K562 (cell line): ENCODE data around the gene FAM149B1. TPM values are rescaled to one million over a fixed set of nuclear protein-coding genes. Genes with fewer than 3 reads are reported as not detected.
A peak's percentile ranks its signal among the peaks of the same experiment; 100 is the strongest.

Experiments used
- MBD2 ChIP-seq: sonication (generic); IDR thresholded peaks from 2 replicates; pipeline ENCODE4 v1.6.1; 2016; ENCODE audit warnings: low read depth, borderline replicate concordance
- NEUROD1 ChIP-seq: fragments of 150-350 bp; IDR thresholded peaks from 2 replicates; pipeline ENCODE4 v1.6.1; 2014; ENCODE audit warnings: borderline replicate concordance, low read length, low read depth; ENCODE audit not compliant: partially characterized antibody
- RAD21 ChIP-seq, 2 experiments: fragments of 250-450 bp in 1 of 2; fragments of 450-650 bp in 1 of 2; sonication (Bioruptor Pico) in 1 of 2; formaldehyde crosslinking in 1 of 2; IDR thresholded peaks in 1 of 2; conservative IDR thresholded peaks in 1 of 2; 2 replicates each; pipeline versions ENCODE4 v1.4.0 to v1.8.0; 2020 to 2022; ENCODE audit warnings: mild to moderate bottlenecking in 2 of 2, moderate library complexity in 1 of 2
- RBBP5 ChIP-seq: fragments of 200-600 bp; sonication (generic); IDR thresholded peaks from 2 replicates; pipeline ENCODE4 v1.6.1; 2012; ENCODE audit warnings: borderline replicate concordance, mild to moderate bottlenecking, low read length, control low read depth, inconsistent platforms; ENCODE audit not compliant: insufficient read depth, poor library complexity, severe bottlenecking
- SRF ChIP-seq, 2 experiments: fragments of 250-450, 450-650 bp in 1 of 2; sonication (Bioruptor Pico) in 1 of 2; sonication (generic) in 1 of 2; formaldehyde crosslinking; IDR thresholded peaks; 2 replicates each; pipeline versions ENCODE4 v1.5.0 to v1.5.1; 2020 to 2022; ENCODE audit warnings: mild to moderate bottlenecking in 1 of 2, missing genetic modification reagents in 1 of 2
- U2AF1 ChIP-seq: fragments of 200-400 bp; formaldehyde crosslinking; optimal IDR thresholded peaks from 2 replicates; pipeline ENCODE3; 2017; ENCODE audit warnings: mild to moderate bottlenecking, low read depth, low read length, moderate library complexity
- ZNF232 ChIP-seq: sonication (generic); formaldehyde crosslinking; IDR thresholded peaks from 2 replicates; pipeline ENCODE4 v1.8.0; 2022; ENCODE audit warnings: mild to moderate bottlenecking, missing genetic modification reagents
- polyA plus RNA-seq, 8 experiments: library from polyadenylated mRNA; depleted of rRNA in 4 of 8; stranded (reverse) in 5 of 8; unstranded in 3 of 8; fragments of >200 nt; fragmentation: Nextera tagmentation in 2 of 8; fragmentation: Illumina TruSeq in 1 of 8; extraction: Ambion mirVana in 2 of 8; extraction: Trizol in 1 of 8; gene quantifications; 2 replicates each; pipeline versions ENCODE4 v1.2.1 to v1.2.3, GENCODE V29; 2011 to 2014; ENCODE audit warnings: inconsistent platforms in 1 of 8, missing spikeins in 1 of 8
- total RNA-seq, 7 experiments: library from RNA; depleted of rRNA in 6 of 7; stranded (reverse); fragments of >200 nt in 6 of 7; fragmentation: Illumina TruSeq in 2 of 7; extraction: Trizol in 2 of 7; gene quantifications; 2 replicates each; pipeline versions ENCODE4 v1.2.1 to v1.2.3, GENCODE V29; 2011 to 2021; ENCODE audit warnings: low replicate concordance in 1 of 7
- TF ChIP-seq, protein P1 (sequence below): sonication (generic); formaldehyde crosslinking; IDR thresholded peaks from 2 replicates; pipeline ENCODE4 v1.8.1; 2023; ENCODE audit warnings: mild to moderate bottlenecking, missing genetic modification reagents, moderate library complexity
- TF ChIP-seq, protein P2 (sequence below): sonication (generic); formaldehyde crosslinking; IDR thresholded peaks from 2 replicates; pipeline ENCODE4 v1.8.1; 2023; ENCODE audit warnings: mild to moderate bottlenecking, missing genetic modification reagents
- TF ChIP-seq, protein P3 (sequence below), 3 experiments: fragments of 200-800 bp in 1 of 3; fragments of 250-450 bp in 1 of 3; fragments of 450-650 bp in 1 of 3; sonication (Bioruptor Pico) in 1 of 3; sonication (Bioruptor generic) in 1 of 3; formaldehyde crosslinking in 1 of 3; IDR thresholded peaks; 2 replicates each; pipeline versions ENCODE4 v1.6.1 to v1.8.0; 2016 to 2022; ENCODE audit warnings: mild to moderate bottlenecking in 2 of 3, missing genetic modification characterization in 2 of 3, missing compliant biosample characterization in 1 of 3, moderate library complexity in 1 of 3
- TF ChIP-seq, protein P4 (sequence below): fragments of 250-450 bp; sonication (Bioruptor Pico); IDR thresholded peaks from 2 replicates; pipeline ENCODE4 v1.5.0; 2021
- TF ChIP-seq, protein P5 (sequence below): sonication (generic); formaldehyde crosslinking; IDR thresholded peaks from 2 replicates; pipeline ENCODE4 v1.8.1; 2023; ENCODE audit warnings: mild to moderate bottlenecking, missing genetic modification reagents
- TF ChIP-seq, protein P6 (sequence below): fragments of 450-650 bp; IDR thresholded peaks from 2 replicates; pipeline ENCODE4 v1.6.1; 2018; ENCODE audit warnings: mild to moderate bottlenecking, low read depth; ENCODE audit not compliant: partially characterized antibody

The FAM149B1 gene
- total and polyA plus RNA-seq, 9 of the 15 experiments (the other 6 are each of a cell fraction or from before 2014, with no cell fraction given), result 4.2 to 18.5 (median 9.3) TPM

DNA sequence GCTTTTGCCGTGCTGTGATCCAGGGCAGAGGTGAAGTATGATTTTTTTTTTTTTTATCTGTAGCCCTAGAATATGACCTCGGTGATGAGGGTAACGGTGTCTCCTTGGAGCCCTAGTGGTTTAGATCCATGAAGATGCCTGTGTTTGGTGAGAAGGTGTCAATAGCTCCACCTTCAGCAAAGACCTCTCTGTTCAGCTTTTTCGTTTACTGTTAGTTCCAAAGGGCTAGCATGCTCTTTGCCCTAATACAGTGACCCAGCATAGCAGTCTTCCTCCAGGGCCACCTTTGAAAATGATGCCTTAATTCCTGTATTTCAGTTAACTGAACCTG, 85.3 kb downstream of the FAM149B1 start (continued):
- peak in 1 of 2 experiments; percentile 25; a peak in 1 of 4 replicates for TF ChIP-seq RAD21 (CRISPR knock-in tag; conservative IDR thresholded peaks at IDR 0.05 in 1 of 2, IDR thresholded peaks at IDR 0.05 in 1 of 2)
- TF ChIP-seq U2AF1, result no peak
- TF ChIP-seq ZNF232 (CRISPR knock-in tag), result no peak
- TF ChIP-seq, protein P1, sequence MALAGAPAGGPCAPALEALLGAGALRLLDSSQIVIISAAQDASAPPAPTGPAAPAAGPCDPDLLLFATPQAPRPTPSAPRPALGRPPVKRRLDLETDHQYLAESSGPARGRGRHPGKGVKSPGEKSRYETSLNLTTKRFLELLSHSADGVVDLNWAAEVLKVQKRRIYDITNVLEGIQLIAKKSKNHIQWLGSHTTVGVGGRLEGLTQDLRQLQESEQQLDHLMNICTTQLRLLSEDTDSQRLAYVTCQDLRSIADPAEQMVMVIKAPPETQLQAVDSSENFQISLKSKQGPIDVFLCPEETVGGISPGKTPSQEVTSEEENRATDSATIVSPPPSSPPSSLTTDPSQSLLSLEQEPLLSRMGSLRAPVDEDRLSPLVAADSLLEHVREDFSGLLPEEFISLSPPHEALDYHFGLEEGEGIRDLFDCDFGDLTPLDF (CRISPR knock-in tag), result no peak
- no peak for TF ChIP-seq MBD2
- TF ChIP-seq, protein P2, sequence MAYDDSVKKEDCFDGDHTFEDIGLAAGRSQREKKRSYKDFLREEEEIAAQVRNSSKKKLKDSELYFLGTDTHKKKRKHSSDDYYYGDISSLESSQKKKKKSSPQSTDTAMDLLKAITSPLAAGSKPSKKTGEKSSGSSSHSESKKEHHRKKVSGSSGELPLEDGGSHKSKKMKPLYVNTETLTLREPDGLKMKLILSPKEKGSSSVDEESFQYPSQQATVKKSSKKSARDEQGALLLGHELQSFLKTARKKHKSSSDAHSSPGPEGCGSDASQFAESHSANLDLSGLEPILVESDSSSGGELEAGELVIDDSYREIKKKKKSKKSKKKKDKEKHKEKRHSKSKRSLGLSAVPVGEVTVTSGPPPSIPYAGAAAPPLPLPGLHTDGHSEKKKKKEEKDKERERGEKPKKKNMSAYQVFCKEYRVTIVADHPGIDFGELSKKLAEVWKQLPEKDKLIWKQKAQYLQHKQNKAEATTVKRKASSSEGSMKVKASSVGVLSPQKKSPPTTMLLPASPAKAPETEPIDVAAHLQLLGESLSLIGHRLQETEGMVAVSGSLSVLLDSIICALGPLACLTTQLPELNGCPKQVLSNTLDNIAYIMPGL (CRISPR knock-in tag), result no peak
- TF ChIP-seq, protein P3, sequence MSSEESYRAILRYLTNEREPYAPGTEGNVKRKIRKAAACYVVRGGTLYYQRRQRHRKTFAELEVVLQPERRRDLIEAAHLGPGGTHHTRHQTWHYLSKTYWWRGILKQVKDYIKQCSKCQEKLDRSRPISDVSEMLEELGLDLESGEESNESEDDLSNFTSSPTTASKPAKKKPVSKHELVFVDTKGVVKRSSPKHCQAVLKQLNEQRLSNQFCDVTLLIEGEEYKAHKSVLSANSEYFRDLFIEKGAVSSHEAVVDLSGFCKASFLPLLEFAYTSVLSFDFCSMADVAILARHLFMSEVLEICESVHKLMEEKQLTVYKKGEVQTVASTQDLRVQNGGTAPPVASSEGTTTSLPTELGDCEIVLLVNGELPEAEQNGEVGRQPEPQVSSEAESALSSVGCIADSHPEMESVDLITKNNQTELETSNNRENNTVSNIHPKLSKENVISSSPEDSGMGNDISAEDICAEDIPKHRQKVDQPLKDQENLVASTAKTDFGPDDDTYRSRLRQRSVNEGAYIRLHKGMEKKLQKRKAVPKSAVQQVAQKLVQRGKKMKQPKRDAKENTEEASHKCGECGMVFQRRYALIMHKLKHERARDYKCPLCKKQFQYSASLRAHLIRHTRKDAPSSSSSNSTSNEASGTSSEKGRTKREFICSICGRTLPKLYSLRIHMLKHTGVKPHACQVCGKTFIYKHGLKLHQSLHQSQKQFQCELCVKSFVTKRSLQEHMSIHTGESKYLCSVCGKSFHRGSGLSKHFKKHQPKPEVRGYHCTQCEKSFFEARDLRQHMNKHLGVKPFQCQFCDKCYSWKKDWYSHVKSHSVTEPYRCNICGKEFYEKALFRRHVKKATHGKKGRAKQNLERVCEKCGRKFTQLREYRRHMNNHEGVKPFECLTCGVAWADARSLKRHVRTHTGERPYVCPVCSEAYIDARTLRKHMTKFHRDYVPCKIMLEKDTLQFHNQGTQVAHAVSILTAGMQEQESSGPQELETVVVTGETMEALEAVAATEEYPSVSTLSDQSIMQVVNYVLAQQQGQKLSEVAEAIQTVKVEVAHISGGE (CRISPR knock-in tag; IDR thresholded peaks at IDR 0.05), result no peak
- TF ChIP-seq, protein P4, sequence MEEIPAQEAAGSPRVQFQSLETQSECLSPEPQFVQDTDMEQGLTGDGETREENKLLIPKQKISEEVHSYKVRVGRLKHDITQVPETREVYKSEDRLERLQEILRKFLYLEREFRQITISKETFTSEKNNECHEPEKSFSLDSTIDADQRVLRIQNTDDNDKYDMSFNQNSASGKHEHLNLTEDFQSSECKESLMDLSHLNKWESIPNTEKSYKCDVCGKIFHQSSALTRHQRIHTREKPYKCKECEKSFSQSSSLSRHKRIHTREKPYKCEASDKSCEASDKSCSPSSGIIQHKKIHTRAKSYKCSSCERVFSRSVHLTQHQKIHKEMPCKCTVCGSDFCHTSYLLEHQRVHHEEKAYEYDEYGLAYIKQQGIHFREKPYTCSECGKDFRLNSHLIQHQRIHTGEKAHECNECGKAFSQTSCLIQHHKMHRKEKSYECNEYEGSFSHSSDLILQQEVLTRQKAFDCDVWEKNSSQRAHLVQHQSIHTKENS, result no peak
- TF ChIP-seq NEUROD1, result no peak
- TF ChIP-seq SRF (CRISPR knock-in tag; IDR thresholded peaks at IDR 0.05), result 0 out of 4 replicates have a peak, but pooled peaks of 1 of the 2 experiments have one; percentile 29
- TF ChIP-seq, protein P5, sequence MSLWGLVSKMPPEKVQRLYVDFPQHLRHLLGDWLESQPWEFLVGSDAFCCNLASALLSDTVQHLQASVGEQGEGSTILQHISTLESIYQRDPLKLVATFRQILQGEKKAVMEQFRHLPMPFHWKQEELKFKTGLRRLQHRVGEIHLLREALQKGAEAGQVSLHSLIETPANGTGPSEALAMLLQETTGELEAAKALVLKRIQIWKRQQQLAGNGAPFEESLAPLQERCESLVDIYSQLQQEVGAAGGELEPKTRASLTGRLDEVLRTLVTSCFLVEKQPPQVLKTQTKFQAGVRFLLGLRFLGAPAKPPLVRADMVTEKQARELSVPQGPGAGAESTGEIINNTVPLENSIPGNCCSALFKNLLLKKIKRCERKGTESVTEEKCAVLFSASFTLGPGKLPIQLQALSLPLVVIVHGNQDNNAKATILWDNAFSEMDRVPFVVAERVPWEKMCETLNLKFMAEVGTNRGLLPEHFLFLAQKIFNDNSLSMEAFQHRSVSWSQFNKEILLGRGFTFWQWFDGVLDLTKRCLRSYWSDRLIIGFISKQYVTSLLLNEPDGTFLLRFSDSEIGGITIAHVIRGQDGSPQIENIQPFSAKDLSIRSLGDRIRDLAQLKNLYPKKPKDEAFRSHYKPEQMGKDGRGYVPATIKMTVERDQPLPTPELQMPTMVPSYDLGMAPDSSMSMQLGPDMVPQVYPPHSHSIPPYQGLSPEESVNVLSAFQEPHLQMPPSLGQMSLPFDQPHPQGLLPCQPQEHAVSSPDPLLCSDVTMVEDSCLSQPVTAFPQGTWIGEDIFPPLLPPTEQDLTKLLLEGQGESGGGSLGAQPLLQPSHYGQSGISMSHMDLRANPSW (CRISPR knock-in tag), result no peak
- no peak for TF ChIP-seq RBBP5
- TF ChIP-seq, protein P6, sequence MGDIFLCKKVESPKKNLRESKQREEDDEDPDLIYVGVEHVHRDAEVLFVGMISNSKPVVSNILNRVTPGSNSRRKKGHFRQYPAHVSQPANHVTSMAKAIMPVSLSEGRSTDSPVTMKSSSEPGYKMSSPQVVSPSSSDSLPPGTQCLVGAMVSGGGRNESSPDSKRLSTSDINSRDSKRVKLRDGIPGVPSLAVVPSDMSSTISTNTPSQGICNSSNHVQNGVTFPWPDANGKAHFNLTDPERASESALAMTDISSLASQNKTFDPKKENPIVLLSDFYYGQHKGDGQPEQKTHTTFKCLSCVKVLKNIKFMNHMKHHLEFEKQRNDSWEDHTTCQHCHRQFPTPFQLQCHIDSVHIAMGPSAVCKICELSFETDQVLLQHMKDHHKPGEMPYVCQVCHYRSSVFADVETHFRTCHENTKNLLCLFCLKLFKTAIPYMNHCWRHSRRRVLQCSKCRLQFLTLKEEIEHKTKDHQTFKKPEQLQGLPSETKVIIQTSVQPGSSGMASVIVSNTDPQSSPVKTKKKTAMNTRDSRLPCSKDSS, result no peak
